ENCODE data around the gene HOXB5.

HOXB5 gene

DNA sequence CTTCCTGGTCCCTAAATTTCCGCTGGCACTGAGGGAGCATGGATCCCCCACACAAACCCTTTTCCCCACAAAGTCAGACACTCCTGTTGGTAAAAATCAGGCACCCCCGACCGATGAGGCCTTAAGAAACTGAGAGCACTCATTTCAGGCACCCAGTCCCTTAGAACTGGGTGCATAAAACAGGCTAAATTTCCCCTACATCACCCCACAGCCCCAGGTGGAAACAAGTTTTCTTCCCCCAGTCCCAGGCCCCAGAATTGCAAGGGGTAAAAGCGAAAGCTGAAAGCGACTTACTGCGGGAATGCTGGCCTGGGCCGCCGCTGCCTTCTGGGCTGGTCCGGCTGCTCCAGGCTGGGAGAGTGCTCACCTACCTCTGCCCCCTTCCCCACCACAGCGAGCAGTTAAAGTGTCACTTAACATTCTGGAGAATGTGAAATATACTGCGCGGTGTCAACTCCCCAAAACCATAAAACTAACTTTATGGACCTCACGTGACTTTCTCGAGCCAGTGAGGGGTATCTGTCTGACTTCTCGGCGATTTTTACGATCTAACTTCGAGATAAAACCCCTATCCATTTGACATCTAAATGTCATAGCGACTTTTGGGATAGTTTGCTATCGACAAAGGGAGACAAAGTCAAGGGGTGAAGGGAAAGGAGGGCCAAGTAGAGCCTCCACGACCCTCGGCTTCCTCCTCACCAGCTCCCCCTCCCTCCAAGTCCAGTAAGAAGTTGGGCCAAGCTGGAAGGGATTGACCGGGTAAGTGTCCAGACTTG, 3.6 kb downstream of the HOXB5 start, which contains the start of gene HOXB3:
Gene HOXB3, minus strand, starts transcription at position 411 of the 776 bp plus-strand sequence. CDS start 37,767 bp downstream, outside the sequence.
- DNase-seq (ENCODE audit: low read depth in 2 of 2), result no peak

DNA sequence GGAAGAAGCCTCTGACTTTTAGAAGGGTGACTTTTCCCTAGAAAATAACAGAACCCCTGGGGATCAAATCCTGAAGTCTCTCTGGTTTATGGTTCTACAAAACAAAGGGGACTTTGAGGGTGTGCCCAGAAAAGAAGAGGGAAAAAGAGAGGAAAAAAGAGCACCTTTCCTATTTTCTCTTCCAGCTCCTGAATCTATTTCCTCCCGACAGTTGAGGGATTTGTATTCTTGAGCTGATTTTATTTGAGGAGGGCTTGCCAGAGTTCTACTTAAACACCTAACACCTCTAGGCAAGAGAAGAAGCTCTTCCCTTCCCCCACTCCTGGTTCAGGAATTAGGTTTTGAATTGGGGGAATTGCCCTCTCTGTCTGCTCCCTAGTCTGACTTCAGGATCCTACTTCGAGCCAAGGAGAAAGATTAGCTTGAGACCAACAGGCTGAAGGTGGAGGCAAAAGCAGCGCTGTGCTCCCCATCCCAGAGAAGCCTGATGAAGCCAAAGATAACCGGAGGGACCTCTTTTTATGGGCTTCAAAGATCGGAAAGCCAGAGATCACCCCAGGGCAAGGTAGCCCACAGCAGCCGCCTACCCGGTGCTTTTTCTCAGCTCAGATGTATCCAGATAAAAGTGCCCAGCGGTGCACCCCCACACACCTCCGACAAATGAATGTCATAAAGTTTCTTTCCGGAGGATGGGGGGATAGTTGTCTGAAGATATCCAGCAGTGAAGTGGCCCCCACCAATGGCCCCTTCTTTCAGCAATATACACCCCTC, 4.3 kb downstream of the HOXB5 start:
- no peak for DNase-seq (ENCODE audit: low read depth in 2 of 2)

DNA sequence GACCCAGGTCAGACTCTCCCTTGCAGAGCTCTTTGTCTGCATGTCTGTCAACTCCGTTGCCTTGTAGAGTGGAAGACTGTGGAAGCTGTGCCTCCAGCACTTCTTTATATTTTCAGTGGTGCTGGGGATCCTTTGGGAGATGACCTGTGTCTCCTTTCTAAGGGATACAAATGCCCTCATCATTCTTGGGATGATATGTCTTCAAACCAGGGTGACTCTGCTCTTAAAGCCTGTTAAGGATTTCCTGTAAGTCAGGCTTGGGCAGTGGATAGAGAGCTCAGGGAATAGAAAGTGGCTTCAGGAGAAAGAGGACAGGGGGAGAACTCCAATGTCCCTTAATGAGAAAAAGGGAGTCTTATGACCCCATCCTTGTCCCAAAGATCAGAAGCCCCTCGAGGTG, 5.1 kb downstream of the HOXB5 start:
- DNase-seq (ENCODE audit: low read depth in 2 of 2), result no peak

DNA sequence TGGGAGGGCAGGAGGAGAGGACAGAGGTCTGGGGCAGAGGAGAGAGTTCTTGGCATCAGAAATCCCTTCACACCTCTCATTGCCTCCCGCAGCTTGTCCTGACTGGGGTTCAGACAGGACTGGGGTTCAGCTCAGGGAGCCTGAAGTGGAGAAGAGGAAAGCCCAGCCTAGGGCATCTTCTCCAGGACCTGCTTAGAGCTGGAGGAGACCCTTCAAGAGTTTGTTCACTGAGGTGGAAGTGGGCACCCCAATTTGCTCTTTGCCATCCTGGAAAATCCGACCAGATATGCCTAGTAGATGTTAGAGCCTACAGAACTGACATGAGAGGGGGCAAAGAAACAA, 5.5 kb downstream of the HOXB5 start:
- DNase-seq (ENCODE audit: low read depth in 2 of 2), result no peak

DNA sequence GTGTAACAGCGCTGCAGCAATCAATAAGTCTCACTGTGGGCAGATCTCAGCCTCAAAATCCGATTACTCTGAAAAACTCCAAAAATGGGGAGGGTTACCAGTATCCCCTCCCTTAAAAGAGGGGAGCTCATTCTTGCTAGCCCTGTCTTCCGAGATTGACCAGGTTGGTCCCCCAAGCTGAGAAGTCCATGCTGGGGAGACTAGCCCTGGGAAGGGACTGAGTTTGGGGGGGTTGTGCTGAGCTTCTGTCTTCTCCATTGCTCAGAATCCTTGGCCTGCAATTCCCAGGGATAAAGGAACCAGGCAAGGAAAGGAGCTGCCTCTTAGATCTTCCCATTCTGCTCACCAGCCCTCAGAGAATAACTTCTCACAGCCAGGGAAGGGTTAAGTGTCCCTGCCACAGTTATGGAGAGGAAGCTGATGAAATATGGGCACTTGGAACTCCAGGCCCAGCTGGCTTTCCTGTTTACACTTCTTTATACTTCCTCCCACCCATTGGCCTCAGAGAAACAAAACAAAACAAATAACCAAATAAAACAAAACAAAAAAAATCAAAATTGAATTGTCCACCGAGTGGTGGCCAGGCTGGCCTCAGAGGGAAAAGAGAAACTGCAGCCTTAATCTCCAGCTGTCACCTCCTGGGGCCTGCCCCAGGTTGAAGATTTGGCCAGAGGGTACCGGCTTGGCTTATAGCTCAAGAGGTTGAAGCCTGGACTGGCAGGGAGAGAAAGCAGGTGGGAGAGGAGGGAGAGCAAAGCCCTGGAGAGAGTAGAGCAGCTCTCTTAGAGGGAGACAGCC, 6.1 kb downstream of the HOXB5 start:
- no peak for DNase-seq (ENCODE audit: low read depth in 2 of 2)

DNA sequence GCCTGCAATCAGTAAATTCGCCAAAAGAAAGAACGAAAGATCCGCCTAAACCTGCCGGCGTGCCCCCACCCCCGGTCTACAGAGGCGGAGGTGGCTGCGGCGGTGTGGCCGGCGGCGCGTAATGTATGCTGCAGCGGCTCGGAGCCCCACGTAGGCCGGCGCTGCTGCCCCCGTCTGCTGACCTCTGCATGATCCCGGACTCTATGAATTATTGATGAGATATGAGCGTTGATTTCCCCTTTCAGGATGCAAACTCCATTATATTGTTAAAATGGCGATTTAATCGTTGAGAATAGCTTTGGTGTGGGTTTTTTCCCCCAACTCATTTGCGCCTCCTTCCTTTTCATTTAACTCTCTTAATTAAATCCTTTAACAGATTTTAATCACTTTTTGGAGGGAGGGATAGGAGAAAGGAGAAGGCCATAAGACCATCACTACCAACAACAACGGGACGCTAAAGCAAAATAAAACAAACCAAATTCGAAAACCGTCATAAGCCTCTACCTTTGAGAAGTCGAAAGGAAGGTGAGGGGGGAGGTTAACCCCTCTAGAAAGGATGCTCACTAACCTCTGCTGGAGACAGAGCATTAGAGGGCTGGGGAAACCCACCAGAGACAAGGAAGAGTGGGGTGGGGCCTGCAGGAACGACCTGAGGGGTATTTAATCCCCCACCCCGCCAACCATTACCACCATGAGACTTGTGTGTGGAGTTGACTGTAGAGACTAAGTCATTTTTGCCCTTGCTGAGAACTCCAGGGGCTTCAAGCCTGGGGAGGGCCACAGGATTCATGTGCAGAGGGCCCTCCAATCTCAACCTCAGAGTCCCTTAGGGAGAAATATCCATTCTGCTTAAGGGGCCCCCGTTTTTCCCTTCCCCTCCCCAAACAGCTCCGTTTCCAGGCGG, 7.0 kb downstream of the HOXB5 start:
- DNase-seq (ENCODE audit: low read depth in 2 of 2), result no peak

DNA sequence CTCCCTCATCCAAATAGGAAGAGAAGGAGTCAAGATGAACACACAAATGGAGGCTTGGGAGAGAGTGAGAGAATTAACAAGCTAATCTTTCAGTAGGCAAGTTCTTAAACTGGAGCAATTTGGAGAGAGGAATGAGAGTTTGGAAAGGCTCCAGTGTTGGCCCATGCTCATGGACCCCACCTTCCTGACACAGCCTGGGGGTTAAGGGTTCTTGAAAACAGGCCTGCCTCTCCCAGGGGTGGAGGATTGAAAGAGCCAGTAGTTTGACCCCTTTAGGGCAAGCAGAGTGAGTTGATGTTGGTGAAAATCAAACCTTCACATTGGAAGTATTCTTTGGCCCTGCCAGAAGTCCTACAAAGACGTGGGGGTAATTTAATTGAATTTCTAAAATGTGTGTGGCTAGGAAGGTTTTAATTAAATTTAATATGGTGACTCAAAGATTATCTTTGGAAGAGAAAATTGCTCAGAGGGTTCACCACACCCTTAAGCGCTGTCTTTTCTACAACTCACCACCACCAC, 9.3 kb downstream of the HOXB5 start:
- DNase-seq (ENCODE audit: low read depth in 2 of 2), result no peak

DNA sequence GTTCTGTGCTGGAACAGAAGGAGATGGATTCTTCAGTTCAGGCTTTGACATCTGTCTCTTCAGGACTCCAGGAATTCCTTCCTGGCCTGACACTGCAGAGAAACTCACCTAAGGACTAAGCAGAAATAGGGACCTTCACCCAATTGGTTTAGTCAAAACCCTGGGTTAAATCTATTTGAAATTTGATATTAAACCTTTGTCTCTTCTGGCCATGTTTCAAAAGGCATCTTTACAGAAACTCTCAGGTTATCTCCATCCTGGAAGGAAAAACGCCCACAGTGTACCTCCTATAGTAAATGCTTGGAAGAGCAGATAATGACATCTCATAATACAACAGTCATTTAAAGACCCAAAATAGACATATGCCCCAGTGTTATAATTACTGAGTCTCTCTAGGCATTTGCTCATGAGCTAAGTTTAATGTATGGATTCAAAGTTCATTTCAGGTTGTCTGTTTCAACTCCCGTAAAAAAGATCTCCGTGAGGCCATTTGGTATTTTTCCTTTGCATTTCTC, 9.8 kb downstream of the HOXB5 start:
- DNase-seq (ENCODE audit: low read depth in 2 of 2), result no peak

DNA sequence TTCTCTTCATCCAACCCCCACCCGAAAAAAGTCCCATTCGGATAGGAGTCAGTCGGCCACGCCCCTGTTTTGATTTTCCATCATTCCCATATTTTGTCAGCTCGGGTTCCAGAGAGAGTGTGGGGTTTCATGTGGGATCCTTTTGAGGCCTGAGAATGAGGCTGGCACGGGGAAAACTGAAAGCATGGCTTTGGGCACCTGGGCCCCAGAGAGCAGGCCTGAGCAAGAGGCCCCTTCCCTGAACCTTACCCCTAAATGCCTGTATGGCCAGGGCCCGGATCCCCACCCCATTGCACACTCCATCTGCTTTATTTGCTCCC, 10.9 kb downstream of the HOXB5 start:
- no peak for DNase-seq (ENCODE audit: low read depth in 2 of 2)

DNA sequence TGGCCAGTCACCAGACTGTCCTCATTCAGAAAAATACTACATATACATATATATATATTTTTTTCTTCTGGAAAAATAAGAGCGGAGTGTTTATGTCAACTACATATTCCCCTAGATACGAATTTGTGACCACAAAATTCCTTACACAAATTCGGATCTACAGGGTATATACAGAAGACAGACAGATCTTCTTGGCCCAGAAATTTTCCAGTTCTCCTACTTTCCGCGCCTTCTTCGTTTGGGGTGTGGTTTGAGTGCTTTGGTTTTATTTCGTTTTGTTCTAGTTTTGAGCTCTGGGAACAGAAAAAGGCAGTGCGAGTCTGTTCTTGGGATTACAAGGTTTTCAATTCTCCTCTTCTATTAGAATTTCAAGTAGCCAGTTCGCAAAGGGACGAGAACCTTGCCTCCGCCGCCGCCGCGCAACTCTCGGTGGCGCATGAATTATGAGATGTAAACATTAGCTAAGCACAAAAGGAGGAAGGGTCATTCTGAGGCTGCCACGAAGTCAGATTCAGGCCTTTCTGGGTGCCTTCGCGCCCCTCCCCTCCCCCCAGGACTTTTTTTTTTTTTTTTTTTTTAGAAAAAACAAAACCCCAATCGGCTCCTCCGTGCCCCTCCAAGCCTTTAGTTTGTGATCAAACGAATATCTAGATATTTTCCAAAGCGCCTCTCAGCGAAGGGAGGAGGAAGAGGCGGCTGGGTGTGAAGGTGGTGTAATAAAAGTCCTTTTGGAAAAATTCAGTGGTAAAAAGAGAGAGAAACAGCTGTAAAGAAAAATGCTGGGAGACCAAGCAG, 13.6 kb downstream of the HOXB5 start:
- DNase-seq (ENCODE audit: low read depth in 2 of 2), result no peak

DNA sequence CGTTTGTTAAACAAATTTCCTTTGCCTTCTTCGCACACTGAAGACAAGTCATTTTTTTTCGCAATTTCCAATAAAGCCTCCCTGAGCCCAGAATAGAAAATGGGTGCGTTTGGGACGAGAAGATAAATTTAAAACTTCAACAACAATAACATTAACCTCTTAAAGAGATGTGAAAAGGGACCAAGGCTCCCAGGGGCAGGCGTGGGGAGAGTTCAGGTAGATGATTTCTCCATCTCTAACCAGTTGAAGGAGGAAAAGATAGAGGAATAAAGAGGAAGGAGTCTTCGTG, 14.2 kb downstream of the HOXB5 start:
- no peak for DNase-seq (ENCODE audit: low read depth in 2 of 2)

DNA sequence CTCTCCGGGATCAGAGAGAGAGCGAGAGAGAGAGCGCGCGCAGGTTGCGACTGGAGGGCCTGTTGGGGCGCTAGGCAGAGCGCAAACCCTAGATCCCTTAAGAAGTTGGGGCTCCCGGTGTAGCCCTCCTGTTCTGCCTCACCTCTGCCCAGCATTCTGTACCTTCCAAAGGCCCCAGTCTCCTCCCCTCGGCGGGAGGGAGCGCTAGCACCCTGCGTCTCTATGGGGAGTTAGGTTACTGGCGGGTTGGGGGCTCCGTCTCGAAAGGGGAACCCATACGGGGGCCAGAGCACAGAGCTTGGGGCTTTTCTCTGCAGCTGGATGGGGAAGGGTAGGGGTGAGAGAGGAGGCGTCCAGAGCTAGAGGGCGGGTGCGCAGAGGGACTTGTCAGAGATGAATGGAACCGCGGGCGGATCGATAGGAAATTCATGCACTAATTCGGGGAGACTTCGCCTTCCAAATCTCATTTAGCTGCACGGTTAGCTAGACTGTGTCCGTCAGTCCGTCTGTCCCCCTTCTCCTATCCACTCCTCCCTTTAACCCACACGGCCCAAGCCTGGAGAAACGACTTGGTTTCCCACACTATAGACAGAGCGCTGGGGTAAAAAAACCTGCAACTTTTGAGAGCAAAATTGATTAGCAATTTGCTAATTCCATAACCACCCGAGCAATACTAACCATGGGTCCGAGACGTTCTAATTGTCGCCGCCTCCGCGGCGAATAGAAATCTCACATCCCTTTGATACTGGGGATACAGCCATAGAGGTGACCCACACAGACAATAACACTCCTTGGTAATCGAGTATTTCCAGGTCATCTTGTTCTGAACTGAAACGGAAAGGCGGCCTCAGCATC, 14.7 kb downstream of the HOXB5 start:
- DNase-seq (ENCODE audit: low read depth in 2 of 2), result no peak

DNA sequence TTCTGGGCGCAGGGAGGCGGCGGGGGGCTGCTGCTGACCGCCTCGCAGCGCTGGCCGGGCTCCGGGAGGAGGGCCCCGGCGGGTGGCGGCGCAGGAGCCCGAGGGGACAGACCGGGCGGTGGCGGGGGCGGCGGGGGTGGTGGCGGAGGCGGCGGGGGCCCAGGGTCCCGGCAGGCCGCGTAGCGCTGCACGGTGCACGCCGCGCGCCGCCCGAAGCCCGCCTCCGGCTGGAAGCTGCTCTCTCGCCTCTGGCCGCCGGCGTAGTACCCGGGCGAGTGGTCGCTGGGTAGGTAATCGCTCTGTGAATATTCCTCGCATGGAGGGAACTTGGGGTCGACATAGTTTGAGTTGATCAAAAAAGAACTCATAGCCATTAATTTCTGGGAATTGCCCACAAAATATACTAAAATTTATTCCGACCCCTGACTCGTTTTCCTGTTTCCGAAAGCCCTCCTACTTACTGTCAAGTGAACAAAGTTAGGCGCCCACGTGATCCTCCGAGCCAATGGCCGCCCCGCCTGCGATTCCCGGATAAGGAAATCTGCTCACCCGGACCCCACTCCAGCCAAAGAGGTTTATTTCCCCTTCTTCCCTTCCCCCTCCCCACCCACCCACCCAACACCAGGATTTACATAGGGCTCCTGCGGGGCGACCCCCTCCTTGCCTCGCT, 15.5 kb downstream of the HOXB5 start, which contains the start of gene HOXB4:
Gene HOXB4, minus strand, starts transcription at position 405 of the 670 bp plus-strand sequence. Its CDS starts 31 bp downstream, at position 374.
- DNase-seq (ENCODE audit: low read depth in 2 of 2), result peak in 1 of 2 experiments; percentile 65

DNA sequence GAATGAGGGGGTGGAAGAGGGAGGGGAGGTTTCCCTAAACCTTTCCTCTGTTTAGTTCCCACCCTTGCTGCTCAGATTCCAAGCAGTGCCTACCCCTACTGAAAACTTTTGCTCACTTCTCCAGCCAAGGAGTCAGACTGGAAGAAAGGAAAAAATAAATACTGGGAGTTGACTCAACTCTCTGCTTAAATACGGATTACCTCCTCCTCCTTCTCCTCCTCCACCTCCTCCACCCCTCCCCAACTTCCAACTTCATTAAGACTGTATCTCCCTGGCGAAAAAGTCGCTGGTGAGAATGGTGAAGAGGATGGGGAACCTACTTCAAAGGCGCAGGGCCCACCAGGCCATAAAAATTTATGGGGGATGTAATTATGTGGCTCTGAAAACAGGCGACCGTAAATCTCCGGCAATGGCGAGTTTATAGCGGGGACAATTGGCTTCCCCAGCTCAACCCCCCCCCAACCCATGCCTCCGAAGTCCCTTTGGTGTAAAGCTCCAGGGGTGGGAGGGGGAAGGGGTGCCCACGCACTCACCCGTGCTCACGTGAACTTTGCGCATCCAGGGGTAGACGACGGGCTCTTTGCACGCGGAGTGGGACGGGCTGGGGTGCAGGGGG, 16.1 kb downstream of the HOXB5 start:
- no peak for DNase-seq (ENCODE audit: low read depth in 2 of 2)

DNA sequence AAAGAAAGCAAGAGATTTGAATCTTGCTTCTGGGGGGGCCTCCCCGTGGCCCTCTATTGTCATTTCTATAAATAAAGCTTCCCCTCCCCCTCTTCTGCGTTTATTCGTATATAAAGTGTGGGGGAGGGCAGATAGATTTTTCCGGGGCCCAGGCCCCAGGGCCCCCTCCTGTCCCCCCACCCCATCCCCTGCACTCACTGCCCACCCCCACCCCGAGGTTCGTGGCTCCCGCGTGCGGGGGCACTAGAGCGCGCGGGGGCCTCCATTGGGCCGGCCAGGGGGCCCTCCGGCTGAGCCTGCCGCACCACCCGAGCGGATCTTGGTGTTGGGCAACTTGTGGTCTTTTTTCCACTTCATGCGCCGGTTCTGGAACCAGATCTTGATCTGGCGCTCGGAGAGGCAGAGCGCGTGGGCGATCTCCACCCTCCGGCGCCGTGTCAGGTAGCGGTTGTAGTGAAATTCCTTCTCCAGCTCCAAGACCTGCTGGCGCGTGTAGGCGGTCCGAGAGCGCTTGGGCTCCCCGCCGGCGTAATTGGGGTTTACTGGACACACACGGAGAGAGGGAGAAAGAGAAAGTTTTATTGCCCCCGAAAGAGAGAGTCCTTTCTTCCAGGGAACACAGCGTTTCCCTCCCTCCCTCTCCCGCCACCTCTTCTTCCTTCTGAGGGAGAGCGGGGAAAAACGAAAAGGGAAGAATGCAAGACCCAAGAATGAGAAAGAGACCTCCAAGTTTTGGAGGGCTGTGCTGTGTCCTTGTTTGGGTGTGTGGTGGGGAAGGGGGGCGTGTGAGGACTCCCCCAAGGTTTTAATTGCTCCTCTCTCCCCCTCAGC, 16.9 kb downstream of the HOXB5 start:
- no peak for DNase-seq (ENCODE audit: low read depth in 2 of 2)

DNA sequence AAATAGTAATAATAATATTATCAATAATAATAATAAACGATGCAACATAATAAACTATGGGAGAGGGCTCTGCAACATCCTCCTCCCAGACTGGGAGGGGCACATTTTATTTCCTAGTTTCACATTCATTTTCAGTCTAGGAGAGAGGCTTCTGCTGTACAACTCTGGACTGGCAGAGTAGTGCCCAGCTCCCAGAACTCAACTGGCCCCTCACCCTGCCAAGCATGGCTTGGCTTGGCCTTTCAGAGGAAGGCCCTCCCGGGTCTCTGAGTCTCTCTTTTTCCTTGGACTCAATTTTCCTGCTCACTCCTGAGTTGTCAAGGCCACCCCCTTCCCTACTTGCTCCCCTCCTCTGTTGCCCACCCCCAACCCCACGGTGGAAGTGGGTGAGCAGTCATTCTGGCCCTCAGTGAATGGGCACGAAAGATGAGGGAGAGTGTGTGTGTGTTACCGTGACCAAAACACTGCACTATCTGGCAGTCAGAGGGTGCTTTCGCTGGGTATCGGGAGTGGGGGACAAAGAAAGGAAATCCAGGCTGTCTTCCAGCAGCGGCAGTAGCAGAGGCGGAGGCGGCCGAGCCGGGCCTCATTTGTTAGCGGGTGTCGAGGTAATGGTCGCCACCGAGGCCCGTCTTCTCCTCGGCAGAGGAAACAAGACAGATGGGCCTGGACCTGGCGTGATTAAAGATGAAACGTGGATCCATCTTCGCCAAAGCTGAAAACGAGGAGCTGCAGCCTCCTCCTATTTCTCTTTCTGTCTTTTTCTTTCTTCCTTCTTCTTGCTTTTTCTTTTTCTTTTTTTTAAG, 17.7 kb downstream of the HOXB5 start:
- no peak for DNase-seq (ENCODE audit: low read depth in 2 of 2)
